ENCODE measurements around the gene GABRB1.

DNA sequence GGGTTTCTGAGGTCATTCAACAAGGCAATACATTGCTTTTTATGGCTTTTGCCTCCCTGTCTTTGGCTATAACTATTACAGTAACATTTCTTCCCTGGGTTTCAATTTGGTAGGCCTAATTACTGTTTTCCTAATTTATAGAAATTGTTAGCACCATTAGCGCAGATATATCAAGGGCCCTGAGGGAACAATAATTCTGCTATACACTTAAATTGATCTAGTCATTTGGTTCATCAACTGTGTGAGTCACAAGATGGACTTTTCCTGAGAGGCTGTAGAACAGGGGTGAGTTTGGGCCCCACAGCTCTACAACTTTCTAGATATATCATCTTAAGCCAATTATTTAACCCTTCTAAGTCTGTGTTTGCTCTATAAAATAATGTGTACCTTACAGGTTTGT lies 324.2 kb downstream of the GABRB1 start:
- TF ChIP-seq, protein P1, sequence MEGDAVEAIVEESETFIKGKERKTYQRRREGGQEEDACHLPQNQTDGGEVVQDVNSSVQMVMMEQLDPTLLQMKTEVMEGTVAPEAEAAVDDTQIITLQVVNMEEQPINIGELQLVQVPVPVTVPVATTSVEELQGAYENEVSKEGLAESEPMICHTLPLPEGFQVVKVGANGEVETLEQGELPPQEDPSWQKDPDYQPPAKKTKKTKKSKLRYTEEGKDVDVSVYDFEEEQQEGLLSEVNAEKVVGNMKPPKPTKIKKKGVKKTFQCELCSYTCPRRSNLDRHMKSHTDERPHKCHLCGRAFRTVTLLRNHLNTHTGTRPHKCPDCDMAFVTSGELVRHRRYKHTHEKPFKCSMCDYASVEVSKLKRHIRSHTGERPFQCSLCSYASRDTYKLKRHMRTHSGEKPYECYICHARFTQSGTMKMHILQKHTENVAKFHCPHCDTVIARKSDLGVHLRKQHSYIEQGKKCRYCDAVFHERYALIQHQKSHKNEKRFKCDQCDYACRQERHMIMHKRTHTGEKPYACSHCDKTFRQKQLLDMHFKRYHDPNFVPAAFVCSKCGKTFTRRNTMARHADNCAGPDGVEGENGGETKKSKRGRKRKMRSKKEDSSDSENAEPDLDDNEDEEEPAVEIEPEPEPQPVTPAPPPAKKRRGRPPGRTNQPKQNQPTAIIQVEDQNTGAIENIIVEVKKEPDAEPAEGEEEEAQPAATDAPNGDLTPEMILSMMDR (IDR thresholded peaks at IDR 0.05) = no peak
- no peak for TF ChIP-seq POLR2A (IDR thresholded peaks at IDR 0.05)

All from right lobe of liver (tissue), 4 donors.